ENCODE data around the gene CNPY2. TPM values are rescaled to one million over a fixed set of nuclear protein-coding genes. Genes with fewer than 3 reads are reported as not detected.
A peak's percentile ranks its signal among the peaks of the same experiment; 100 is the strongest.

The CNPY2 gene
- total and polyA plus RNA-seq, 2 of the 13 experiments (the other 11 are each of a cell fraction or from before 2014, with no cell fraction given), result 285 to 356 TPM

DNA sequence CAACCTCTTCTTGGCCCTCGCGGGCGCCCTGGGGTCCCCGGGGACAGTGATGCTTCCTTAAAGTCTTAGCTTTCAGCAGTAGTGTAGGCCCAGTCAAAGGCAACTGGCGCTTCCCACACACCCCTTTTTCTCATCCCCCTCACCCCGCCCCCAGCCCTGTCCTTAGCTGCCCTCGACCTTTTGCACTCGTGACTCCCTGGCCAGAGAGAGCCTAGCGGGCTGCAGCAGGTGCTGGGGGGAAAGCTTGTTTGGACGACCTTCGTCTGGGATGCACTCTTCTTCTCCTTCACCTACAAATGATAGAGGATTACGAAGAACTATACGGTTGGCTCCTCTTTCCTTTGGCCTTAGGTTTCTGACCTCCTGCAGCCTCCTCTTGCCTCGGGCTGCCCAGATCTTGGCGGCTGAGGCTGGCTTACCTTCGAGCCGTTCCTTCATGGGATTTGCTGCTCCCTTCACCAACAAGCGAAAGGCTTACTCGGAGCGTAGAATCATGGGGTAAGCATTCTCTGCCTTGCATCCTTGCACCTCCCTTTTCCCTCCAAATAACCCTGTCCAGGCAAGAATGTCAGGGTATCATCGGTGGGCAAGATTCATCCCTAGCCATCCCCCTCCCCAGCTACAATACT is 48.2 kb downstream of the CNPY2 start (continued):
- TF ChIP-seq, protein P1, sequence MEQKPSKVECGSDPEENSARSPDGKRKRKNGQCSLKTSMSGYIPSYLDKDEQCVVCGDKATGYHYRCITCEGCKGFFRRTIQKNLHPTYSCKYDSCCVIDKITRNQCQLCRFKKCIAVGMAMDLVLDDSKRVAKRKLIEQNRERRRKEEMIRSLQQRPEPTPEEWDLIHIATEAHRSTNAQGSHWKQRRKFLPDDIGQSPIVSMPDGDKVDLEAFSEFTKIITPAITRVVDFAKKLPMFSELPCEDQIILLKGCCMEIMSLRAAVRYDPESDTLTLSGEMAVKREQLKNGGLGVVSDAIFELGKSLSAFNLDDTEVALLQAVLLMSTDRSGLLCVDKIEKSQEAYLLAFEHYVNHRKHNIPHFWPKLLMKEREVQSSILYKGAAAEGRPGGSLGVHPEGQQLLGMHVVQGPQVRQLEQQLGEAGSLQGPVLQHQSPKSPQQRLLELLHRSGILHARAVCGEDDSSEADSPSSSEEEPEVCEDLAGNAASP (CRISPR knock-in tag; IDR thresholded peaks at IDR 0.05; ENCODE audit: borderline replicate concordance), result peak; percentile 99
- TF ChIP-seq ZIK1 (CRISPR knock-in tag; IDR thresholded peaks at IDR 0.05; ENCODE audit: borderline replicate concordance, low read depth) (no peak), FOXM1 (CRISPR knock-in tag; IDR thresholded peaks at IDR 0.05) (no peak), RBAK (CRISPR knock-in tag; IDR thresholded peaks at IDR 0.05) (no peak), REPIN1 (CRISPR knock-in tag; IDR thresholded peaks at IDR 0.05; ENCODE audit: borderline replicate concordance, low read depth) (no peak), SUZ12 (IDR thresholded peaks at IDR 0.05; ENCODE audit: low read depth, low read length) (no peak), ELF4 (CRISPR knock-in tag; IDR thresholded peaks at IDR 0.05; ENCODE audit: borderline replicate concordance) (no peak), HOXD1 (CRISPR knock-in tag; IDR thresholded peaks at IDR 0.05) (no peak), CENPBD1 (CRISPR knock-in tag; IDR thresholded peaks at IDR 0.05; ENCODE audit: borderline replicate concordance, low read depth) (no peak), FOXO1 (CRISPR knock-in tag; IDR thresholded peaks at IDR 0.05) (no peak), ZNF678 (CRISPR knock-in tag; IDR thresholded peaks at IDR 0.05) (no peak), SOX5 (CRISPR knock-in tag; IDR thresholded peaks at IDR 0.05; ENCODE audit: borderline replicate concordance) (no peak), HDAC6 (IDR thresholded peaks at IDR 0.05; ENCODE audit: low read depth, low read length) (no peak), NBN (conservative IDR thresholded peaks at IDR 0.05) (no peak), ATAD3A (CRISPR knock-in tag; IDR thresholded peaks at IDR 0.05) (no peak), HNF4A (CRISPR knock-in tag; IDR thresholded peaks at IDR 0.05) (peak; percentile 59), ZFP36 (IDR thresholded peaks at IDR 0.05; ENCODE audit: borderline replicate concordance, low read depth, low read length, partially characterized antibody) (no peak), ESRRA (CRISPR knock-in tag; IDR thresholded peaks at IDR 0.05; ENCODE audit: low read depth) (peak; percentile 83), ZNF432 (CRISPR knock-in tag; IDR thresholded peaks at IDR 0.05; ENCODE audit: borderline replicate concordance) (no peak), ZNF24 (IDR thresholded peaks at IDR 0.05) (no peak), STAG1 (CRISPR knock-in tag; IDR thresholded peaks at IDR 0.05) (no peak), TMF1 (CRISPR knock-in tag; IDR thresholded peaks at IDR 0.05; ENCODE audit: low read depth) (no peak), HMGXB4 (CRISPR knock-in tag; IDR thresholded peaks at IDR 0.05; ENCODE audit: borderline replicate concordance in 1 of 2, low read depth in 1 of 2) (no peak), ZSCAN22 (CRISPR knock-in tag; IDR thresholded peaks at IDR 0.05) (no peak), ATM (IDR thresholded peaks at IDR 0.05; ENCODE audit: borderline replicate concordance) (no peak), GFI1 (CRISPR knock-in tag; IDR thresholded peaks at IDR 0.05; ENCODE audit: borderline replicate concordance) (no peak)
- TF ChIP-seq, protein P2, sequence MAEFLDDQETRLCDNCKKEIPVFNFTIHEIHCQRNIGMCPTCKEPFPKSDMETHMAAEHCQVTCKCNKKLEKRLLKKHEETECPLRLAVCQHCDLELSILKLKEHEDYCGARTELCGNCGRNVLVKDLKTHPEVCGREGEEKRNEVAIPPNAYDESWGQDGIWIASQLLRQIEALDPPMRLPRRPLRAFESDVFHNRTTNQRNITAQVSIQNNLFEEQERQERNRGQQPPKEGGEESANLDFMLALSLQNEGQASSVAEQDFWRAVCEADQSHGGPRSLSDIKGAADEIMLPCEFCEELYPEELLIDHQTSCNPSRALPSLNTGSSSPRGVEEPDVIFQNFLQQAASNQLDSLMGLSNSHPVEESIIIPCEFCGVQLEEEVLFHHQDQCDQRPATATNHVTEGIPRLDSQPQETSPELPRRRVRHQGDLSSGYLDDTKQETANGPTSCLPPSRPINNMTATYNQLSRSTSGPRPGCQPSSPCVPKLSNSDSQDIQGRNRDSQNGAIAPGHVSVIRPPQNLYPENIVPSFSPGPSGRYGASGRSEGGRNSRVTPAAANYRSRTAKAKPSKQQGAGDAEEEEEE (CRISPR knock-in tag; IDR thresholded peaks at IDR 0.05; ENCODE audit: borderline replicate concordance), result no peak

Measured in HepG2 (cell line).